Gastrocnemius medialis (tissue), 4 donors: ENCODE measurements around the gene CRYBG1.
"Not testable (repeated sequence)": the region's sequence is repeated elsewhere in the genome, so short reads cannot be mapped to it uniquely, and the experiment has no call there.

ENCODE experiments used
- POLR2A ChIP-seq, 2 donors: fragments of 450-650 bp; IDR thresholded peaks; one replicate each; pipeline ENCODE4 v1.6.1; 2017; ENCODE audit warnings: antibody characterized with exemption in 2 of 2, mild to moderate bottlenecking in 2 of 2, moderate library complexity in 2 of 2
- TF ChIP-seq, protein P1 (sequence below), 5 experiments: fragments of 450-650 bp in 3 of 5; fragments of 200-600 bp in 2 of 5; sonication (generic) in 2 of 5; IDR thresholded peaks in 4 of 5; conservative IDR thresholded peaks in 1 of 5; 1 replicate in 4 of 5; 2 replicates in 1 of 5; pipeline ENCODE4 v1.5.1; 2016 to 2019; ENCODE audit warnings: antibody characterized with exemption in 5 of 5, mild to moderate bottlenecking in 3 of 5, moderate library complexity in 3 of 5

DNA sequence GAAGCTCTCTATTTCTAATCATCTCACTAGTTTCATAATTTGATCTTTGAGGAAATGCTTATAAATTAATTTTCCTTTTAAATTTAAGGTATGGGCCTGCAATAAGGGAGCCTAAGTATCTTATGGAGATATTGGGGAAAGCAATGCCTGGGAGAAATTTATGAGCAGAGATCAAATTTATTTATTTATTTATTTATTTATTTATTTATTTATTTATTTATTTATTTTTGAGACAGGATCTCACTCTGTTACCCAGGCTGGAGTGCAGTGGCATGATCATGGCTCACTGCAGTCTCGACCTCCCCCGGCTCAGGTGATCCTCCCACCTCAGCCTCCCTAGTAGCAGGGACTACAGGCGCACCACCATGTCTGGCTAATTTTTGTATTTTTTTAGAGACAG lies 155.1 kb downstream of the CRYBG1 start:
- TF ChIP-seq, protein P1, sequence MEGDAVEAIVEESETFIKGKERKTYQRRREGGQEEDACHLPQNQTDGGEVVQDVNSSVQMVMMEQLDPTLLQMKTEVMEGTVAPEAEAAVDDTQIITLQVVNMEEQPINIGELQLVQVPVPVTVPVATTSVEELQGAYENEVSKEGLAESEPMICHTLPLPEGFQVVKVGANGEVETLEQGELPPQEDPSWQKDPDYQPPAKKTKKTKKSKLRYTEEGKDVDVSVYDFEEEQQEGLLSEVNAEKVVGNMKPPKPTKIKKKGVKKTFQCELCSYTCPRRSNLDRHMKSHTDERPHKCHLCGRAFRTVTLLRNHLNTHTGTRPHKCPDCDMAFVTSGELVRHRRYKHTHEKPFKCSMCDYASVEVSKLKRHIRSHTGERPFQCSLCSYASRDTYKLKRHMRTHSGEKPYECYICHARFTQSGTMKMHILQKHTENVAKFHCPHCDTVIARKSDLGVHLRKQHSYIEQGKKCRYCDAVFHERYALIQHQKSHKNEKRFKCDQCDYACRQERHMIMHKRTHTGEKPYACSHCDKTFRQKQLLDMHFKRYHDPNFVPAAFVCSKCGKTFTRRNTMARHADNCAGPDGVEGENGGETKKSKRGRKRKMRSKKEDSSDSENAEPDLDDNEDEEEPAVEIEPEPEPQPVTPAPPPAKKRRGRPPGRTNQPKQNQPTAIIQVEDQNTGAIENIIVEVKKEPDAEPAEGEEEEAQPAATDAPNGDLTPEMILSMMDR (IDR thresholded peaks at IDR 0.05 in 4 of 5, conservative IDR thresholded peaks at IDR 0.05 in 1 of 5), result not testable (repeated sequence)
- TF ChIP-seq POLR2A (IDR thresholded peaks at IDR 0.05), result not testable (repeated sequence)
